ENCODE data around the gene MORC1.
A peak's percentile ranks its signal among the peaks of the same experiment; 100 is the strongest.

Gene MORC1

DNA sequence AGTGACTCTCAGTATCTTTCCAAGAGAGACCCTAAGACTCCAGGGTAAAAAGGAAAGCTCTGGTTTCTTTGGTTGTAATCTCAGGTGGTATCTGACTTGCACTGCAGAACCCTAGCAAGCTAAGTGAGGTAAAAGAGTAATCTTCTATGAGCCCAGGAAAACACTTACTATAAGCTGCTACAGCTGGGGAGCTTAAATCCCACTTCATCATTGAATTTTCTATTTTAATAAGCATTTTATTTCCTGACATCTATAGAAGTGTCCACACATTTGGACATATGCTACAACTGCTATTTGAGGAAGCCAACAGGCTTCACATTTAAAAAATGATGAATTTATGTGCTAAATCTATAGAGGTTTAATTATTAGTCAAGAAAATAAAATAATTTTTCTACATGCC, 91.1 kb downstream of the MORC1 start:
- no peak for TF ChIP-seq EZH2 (IDR thresholded peaks at IDR 0.05; ENCODE audit: borderline replicate concordance, low read length)
- TF ChIP-seq, protein P1, sequence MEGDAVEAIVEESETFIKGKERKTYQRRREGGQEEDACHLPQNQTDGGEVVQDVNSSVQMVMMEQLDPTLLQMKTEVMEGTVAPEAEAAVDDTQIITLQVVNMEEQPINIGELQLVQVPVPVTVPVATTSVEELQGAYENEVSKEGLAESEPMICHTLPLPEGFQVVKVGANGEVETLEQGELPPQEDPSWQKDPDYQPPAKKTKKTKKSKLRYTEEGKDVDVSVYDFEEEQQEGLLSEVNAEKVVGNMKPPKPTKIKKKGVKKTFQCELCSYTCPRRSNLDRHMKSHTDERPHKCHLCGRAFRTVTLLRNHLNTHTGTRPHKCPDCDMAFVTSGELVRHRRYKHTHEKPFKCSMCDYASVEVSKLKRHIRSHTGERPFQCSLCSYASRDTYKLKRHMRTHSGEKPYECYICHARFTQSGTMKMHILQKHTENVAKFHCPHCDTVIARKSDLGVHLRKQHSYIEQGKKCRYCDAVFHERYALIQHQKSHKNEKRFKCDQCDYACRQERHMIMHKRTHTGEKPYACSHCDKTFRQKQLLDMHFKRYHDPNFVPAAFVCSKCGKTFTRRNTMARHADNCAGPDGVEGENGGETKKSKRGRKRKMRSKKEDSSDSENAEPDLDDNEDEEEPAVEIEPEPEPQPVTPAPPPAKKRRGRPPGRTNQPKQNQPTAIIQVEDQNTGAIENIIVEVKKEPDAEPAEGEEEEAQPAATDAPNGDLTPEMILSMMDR (IDR thresholded peaks at IDR 0.05; ENCODE audit: low read length), result no peak
- no peaks in the 10 kb centered on the region for H3K36me3 ChIP-seq (ENCODE audit: insufficient read depth, low read length)
- no peaks in the 10 kb centered on the region for H3K4me1 ChIP-seq (ENCODE audit: insufficient read depth, low read length, severe bottlenecking)
- no peaks in the 10 kb centered on the region for H3K9me2 ChIP-seq (ENCODE audit: low read depth, low read length)
- H2AFZ ChIP-seq (ENCODE audit: low read length), result no peak overlapping the region
- no peaks in the 10 kb centered on the region for H3K9me3 ChIP-seq (ENCODE audit: low read length)
- no peak overlapping the region for H3K9ac ChIP-seq (ENCODE audit: low read length)
- no peak overlapping the region for H3K27ac ChIP-seq (ENCODE audit: low read depth, low read length, poor library complexity, severe bottlenecking)
- H3K4me3 ChIP-seq (ENCODE audit: low read depth, low read length, poor library complexity, severe bottlenecking), result no peak overlapping the region
- H4K20me1 ChIP-seq (ENCODE audit: insufficient read depth, low read length), result no peaks in the 10 kb centered on the region
- no peaks in the 10 kb centered on the region for H3K79me2 ChIP-seq (ENCODE audit: insufficient read depth, low read length)
- H3K4me2 ChIP-seq (ENCODE audit: low read length), result no peak overlapping the region
- no peaks in the 10 kb centered on the region for H3K27me3 ChIP-seq (ENCODE audit: insufficient read depth, low read length)
- H3F3A ChIP-seq (ENCODE audit: insufficient read depth, low read length), result no peaks in the 10 kb centered on the region

DNA sequence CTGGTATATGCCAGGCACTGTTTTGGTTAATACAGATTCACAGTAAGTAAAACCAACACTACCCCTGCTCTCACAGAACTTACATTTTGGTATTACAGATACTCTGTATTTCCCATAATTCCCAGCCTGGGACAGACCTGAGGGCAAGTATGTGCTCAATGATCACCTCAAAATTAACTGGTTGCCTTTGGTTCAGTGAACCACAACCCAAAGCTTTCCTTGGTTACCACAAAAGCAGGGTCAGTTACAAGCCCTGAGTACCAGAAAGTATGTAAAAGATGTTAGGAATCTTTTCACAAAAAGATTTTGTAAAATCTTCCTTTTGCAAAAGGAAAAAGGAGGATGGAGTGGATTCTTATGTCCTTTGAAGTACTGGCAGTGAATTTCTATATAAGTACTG, 92.0 kb downstream of the MORC1 start:
- Histone ChIP-seq H3F3A (ENCODE audit: insufficient read depth, low read length) (no peaks in the 10 kb centered on the region), H3K4me3 (ENCODE audit: low read depth, low read length, poor library complexity, severe bottlenecking) (no peak overlapping the region), H4K20me1 (ENCODE audit: insufficient read depth, low read length) (no peaks in the 10 kb centered on the region), H3K4me1 (ENCODE audit: insufficient read depth, low read length, severe bottlenecking) (no peaks in the 10 kb centered on the region), H3K79me2 (ENCODE audit: insufficient read depth, low read length) (no peaks in the 10 kb centered on the region), H3K9ac (ENCODE audit: low read length) (no peak overlapping the region), H3K9me2 (ENCODE audit: low read depth, low read length) (no peaks in the 10 kb centered on the region), H3K9me3 (ENCODE audit: low read length) (no peaks in the 10 kb centered on the region), H3K27me3 (ENCODE audit: insufficient read depth, low read length) (no peaks in the 10 kb centered on the region), H3K4me2 (ENCODE audit: low read length) (no peak overlapping the region), H3K36me3 (ENCODE audit: insufficient read depth, low read length) (no peaks in the 10 kb centered on the region), H2AFZ (ENCODE audit: low read length) (no peak overlapping the region), H3K27ac (ENCODE audit: low read depth, low read length, poor library complexity, severe bottlenecking) (no peak overlapping the region)
- TF ChIP-seq EZH2 (IDR thresholded peaks at IDR 0.05; ENCODE audit: borderline replicate concordance, low read length), result no peak
- TF ChIP-seq, protein P1 (IDR thresholded peaks at IDR 0.05; ENCODE audit: low read length), result no peak

- Histone ChIP-seq H3K79me2 (ENCODE audit: insufficient read depth, low read length) (no peaks in the 10 kb centered on the region), H3K27me3 (ENCODE audit: insufficient read depth, low read length) (no peaks in the 10 kb centered on the region), H2AFZ (ENCODE audit: low read length) (no peak overlapping the region), H3K9me3 (ENCODE audit: low read length) (no peaks in the 10 kb centered on the region), H3F3A (ENCODE audit: insufficient read depth, low read length) (no peaks in the 10 kb centered on the region), H3K27ac (ENCODE audit: low read depth, low read length, poor library complexity, severe bottlenecking) (no peak overlapping the region), H3K4me1 (ENCODE audit: insufficient read depth, low read length, severe bottlenecking) (no peaks in the 10 kb centered on the region), H3K4me3 (ENCODE audit: low read depth, low read length, poor library complexity, severe bottlenecking) (no peak overlapping the region), H3K4me2 (ENCODE audit: low read length) (no peak overlapping the region), H4K20me1 (ENCODE audit: insufficient read depth, low read length) (no peaks in the 10 kb centered on the region), H3K9me2 (ENCODE audit: low read depth, low read length) (no peaks in the 10 kb centered on the region), H3K9ac (ENCODE audit: low read length) (no peak overlapping the region), H3K36me3 (ENCODE audit: insufficient read depth, low read length) (no peaks in the 10 kb centered on the region)
- no peak for TF ChIP-seq EZH2 (IDR thresholded peaks at IDR 0.05; ENCODE audit: borderline replicate concordance, low read length)
- TF ChIP-seq, protein P1 (IDR thresholded peaks at IDR 0.05; ENCODE audit: low read length), result peak; percentile 81
Measured at GRCh38 chr3:109023656-109024254, 94.2 kb downstream of the MORC1 start.

Data from OCI-LY1 (cell line).